ENCODE data around the gene LEF1.

GRCh38 chr4:108033348-108033747 lies 135.4 kb downstream of the LEF1 start:
- no peak for TF ChIP-seq CTCF (IDR thresholded peaks at IDR 0.05)
- no peak for TF ChIP-seq ZFX (IDR thresholded peaks at IDR 0.05; ENCODE audit: borderline replicate concordance)

All from 22Rv1 (cell line).